Measurements from ENCODE around the gene ZNF559.

The ZNF559 gene

DNA sequence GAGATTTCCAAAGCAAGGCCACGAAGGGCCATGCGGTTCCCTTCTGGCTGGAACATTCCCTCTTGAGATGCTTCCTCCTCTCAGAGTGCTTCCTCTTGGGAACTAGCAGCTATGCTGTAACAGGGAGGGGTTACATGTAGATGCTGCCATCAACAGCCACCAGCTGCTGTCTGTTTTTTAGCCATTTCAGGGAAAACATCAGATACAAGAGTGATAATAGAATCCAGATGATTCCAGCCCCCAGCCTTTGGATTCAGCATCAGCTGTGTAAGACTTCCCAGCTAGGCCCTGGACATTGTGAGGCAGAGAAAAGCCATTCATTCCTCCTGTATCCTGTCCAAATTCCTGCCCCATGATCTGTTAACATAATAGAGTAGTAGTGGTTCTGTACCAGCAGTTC, 30.7 kb downstream of the ZNF559 start:
- DNase-seq: no peak

DNA sequence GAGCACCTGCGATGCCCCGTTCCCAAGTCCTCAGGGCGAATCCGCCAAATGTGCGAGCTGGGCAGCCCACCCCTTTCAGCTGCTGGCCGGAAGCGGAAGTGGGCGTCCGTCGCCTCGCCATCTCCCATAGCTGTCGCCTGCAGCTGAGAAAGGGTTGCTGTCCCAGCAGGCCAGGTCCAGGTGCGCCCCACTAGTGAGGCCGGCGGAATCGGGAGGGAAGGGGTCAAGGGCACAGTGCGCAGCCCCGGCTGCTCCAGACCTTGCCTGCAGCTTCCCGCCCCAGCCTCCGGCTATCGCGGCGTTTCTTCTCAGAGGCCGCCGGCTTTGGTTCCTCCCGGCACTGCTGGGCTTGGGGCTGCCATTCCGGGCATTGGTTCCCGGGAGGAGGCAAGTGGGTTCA, 38.9 kb downstream of the ZNF559 start, which contains the start of gene ZNF177:
TSS of gene ZNF177 (plus strand) at position 109 of the 400 bp plus-strand sequence. CDS start 15,299 bp downstream, outside the sequence.
- DNase-seq: no peak

DNA sequence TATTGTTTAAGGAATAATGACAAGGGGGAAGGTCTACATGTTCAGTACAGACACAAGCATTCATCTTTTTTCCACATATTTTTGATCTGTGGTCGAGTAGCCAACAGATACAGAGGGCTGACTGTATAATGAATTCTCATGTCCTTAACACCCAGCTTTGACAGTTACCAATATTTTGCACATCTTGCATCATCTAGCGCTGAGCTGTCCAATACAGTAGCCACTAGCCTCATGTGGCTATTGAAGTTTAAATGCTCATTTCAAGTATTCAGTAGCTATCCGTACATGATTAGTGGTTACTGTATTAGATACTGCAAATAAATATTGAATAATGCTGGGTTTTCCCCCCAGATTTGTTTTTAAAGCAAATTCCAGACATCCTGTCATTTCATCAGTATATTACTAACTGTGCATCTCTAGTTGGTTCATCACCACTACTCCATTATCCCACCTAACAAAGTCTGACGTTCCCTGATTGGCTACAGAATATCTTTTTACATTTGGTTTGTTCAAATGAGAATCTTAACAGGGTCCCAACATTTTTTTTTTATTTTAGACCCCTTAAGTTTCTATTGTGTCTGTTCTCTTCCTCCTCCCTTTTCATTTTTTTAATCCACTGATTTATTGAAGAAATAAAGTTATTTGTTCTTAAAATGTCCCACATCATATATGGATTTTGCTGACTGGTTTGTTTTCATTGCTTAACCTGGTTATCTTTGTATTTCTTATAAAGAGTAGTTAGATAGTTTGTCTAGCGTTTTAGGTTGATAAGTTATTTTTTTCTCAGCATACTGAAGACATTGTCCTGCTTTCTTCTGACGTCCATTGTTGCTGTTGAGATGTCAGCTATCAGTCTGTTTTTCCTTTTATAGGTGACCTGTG, 47.0 kb downstream of the ZNF559 start:
- DNase-seq: no peak

DNA sequence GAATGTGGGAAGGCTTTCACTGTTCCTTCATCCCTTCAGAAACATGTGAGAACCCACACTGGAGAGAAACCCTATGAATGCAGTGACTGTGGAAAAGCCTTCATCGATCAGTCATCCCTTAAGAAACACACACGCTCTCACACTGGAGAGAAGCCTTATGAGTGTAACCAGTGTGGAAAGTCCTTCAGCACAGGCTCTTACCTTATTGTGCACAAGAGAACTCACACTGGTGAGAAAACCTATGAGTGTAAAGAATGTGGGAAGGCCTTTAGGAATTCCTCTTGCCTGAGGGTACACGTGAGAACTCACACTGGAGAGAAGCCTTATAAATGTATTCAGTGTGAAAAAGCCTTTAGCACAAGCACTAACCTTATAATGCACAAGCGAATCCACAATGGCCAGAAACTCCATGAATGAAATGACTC, 57.4 kb downstream of the ZNF559 start:
- DNase-seq: no peak
